ENCODE data around the gene CFTR. TPM values are rescaled to one million over a fixed set of nuclear protein-coding genes. Genes with fewer than 3 reads are reported as not detected.

The CFTR gene
- total and polyA plus RNA-seq, 2 of the 8 experiments (the other 6 are each of a cell fraction or from before 2014, with no cell fraction given), result 1.2 to 1.6 TPM

DNA sequence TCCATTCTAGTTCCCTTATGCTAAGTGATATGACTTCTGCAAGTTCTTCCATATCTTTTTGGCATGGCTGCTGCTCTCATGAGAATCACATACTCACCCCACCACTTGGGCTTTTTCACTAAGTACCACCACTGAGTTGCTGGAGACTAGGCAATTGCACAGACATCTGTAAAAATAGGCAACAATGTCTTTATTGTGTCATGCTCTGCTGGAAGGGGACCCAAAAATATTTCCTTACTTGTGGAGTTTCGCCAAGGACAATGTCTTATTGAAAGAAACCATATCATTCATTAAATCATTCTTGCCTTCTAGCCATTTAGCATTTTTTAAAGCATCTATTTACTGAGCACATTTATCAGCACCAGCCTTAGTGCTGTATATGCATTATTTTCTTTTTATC lies 35.2 kb upstream of the CFTR start:
- Histone ChIP-seq H3K4me1 (replicated peaks in 1 of 4; ENCODE audit: control insufficient read depth in 3 of 4, insufficient read depth in 4 of 4, low read length in 3 of 4) (no peaks in the 10 kb centered on the region), H2BK20ac (ENCODE audit: low read length) (no peak overlapping the region), H3K9me3 (ENCODE audit: insufficient read depth in 2 of 2, low read depth in 1 of 2, low read length in 1 of 2) (no peaks in the 10 kb centered on the region), H3K14ac (ENCODE audit: insufficient read length) (no peak overlapping the region), H3K4me3 (ENCODE audit: extremely low read depth in 1 of 4, insufficient read depth in 2 of 4, low read depth in 3 of 4, low read length in 4 of 4) (no peak overlapping the region), H3K18ac (ENCODE audit: extremely low read depth, low read length) (no peak overlapping the region), H4K8ac (ENCODE audit: extremely low read depth, insufficient read depth, low read length) (no peak overlapping the region), H3K4ac (replicated peaks; ENCODE audit: insufficient read length, low read depth, low read length) (no peak overlapping the region), H3K23me2 (ENCODE audit: low read depth, low read length) (no peaks in the 10 kb centered on the region), H4K5ac (ENCODE audit: insufficient read length, low read depth, low read length) (no peak overlapping the region), H2BK5ac (ENCODE audit: low read depth, low read length) (no peak overlapping the region), H3K27me3 (replicated peaks in 1 of 4; ENCODE audit: control insufficient read depth in 3 of 4, extremely low read depth in 1 of 4, insufficient read depth in 3 of 4, low read length in 3 of 4) (no peaks in the 10 kb centered on the region), H2BK12ac (ENCODE audit: low read depth, low read length) (no peak overlapping the region), H4K91ac (replicated peaks; ENCODE audit: insufficient read length, low read length) (no peak overlapping the region), H3K79me2 (ENCODE audit: control insufficient read depth in 1 of 2, insufficient read depth in 2 of 2, low read length in 2 of 2) (no peaks in the 10 kb centered on the region), H3K23ac (ENCODE audit: insufficient read length) (no peak overlapping the region), H4K20me1 (replicated peaks in 1 of 2; ENCODE audit: control insufficient read depth in 1 of 2, insufficient read depth in 2 of 2, low read length in 2 of 2) (no peaks in the 10 kb centered on the region), H3K56ac (replicated peaks; ENCODE audit: insufficient read length, low read depth, low read length) (no peak overlapping the region), H2AK5ac (ENCODE audit: low read depth, low read length) (no peak overlapping the region), H3K36me3 (ENCODE audit: control insufficient read depth in 2 of 4, insufficient read depth in 4 of 4, low read length in 3 of 4) (no peaks in the 10 kb centered on the region), H2AFZ (ENCODE audit: low read length) (no peak overlapping the region), H2BK15ac (ENCODE audit: low read length) (no peak overlapping the region), H3K4me2 (ENCODE audit: insufficient read depth in 1 of 2, low read depth in 2 of 2, low read length in 2 of 2) (no peak overlapping the region), H3K9ac (replicated peaks in 1 of 4; ENCODE audit: extremely low read depth in 1 of 4, low read depth in 3 of 4, low read length in 3 of 4) (no peak overlapping the region), H3K79me1 (ENCODE audit: low read depth, low read length) (no peaks in the 10 kb centered on the region), H2BK120ac (replicated peaks; ENCODE audit: low read depth, low read length) (no peak overlapping the region), H3K27ac (ENCODE audit: low read depth, low read length) (no peak overlapping the region)
- DNase-seq (ENCODE audit: low read depth in 1 of 2, low spot score in 2 of 2), result no peak
- WGBS, 2 experiments (ENCODE audit: extremely low coverage in 1 of 2, insufficient coverage in 1 of 2, insufficient read length in 1 of 2, insufficient replicate concordance in 2 of 2, low coverage in 1 of 2, low lambda C conversion rate in 2 of 2, missing lambda C conversion rate in 1 of 2), result 85% methylated on average over 1 of the region's 1 CpG; no CpG with 5 or more reads in 1 of the 2 experiments
- FAIRE-seq, result no peak
- CTCF ChIA-PET (ENCODE audit: partially characterized antibody), result interaction anchor here (0.7 to 1.6 kb wide), 2 partner anchors 14 kb away, joined by 3 read pairs; no protein-coding TSS in a partner anchor
- POLR2A ChIA-PET (ENCODE audit: partially characterized antibody), result no interaction called here
- TF ChIP-seq USF2 (IDR thresholded peaks at IDR 0.05; ENCODE audit: low read length) (no peak), HDAC2 (IDR thresholded peaks at IDR 0.05; ENCODE audit: borderline replicate concordance in 1 of 2, low read depth in 2 of 2, low read length in 2 of 2) (no peak), SIRT6 (IDR thresholded peaks at IDR 0.05; ENCODE audit: low read length) (no peak), CHD2 (IDR thresholded peaks at IDR 0.05; ENCODE audit: low read length) (no peak), TBP (IDR thresholded peaks at IDR 0.05; ENCODE audit: low read depth, low read length) (no peak), ASH2L (IDR thresholded peaks at IDR 0.05; ENCODE audit: low read length) (no peak), POU5F1 (IDR thresholded peaks at IDR 0.05; ENCODE audit: low read depth, low read length) (no peak), CBX8 (IDR thresholded peaks at IDR 0.05; ENCODE audit: borderline replicate concordance, low read depth, low read length) (no peak), CEBPB (IDR thresholded peaks at IDR 0.05; ENCODE audit: low read depth, low read length) (no peak), PHF8 (conservative IDR thresholded peaks at IDR 0.05; ENCODE audit: low read depth, low read length) (no peak), SP2 (IDR thresholded peaks at IDR 0.05; ENCODE audit: low read length) (no peak), TCF12 (IDR thresholded peaks at IDR 0.05; ENCODE audit: low read depth, low read length) (no peak), RBBP5 (IDR thresholded peaks at IDR 0.05; ENCODE audit: borderline replicate concordance, low read depth, low read length) (no peak)
